ENCODE measurements around the gene FKBP1A.

GRCh38 chr20:1383623-1384404 lies 9.0 kb downstream of the FKBP1A start:
- TF ChIP-seq CTCF (IDR thresholded peaks at IDR 0.05) (no peak), POLR2A (IDR thresholded peaks at IDR 0.05) (no peak)
